BLaER1 (cell line): Measurements from ENCODE around the gene SH3D19.

Experiments used
- H3K27ac ChIP-seq: shearing (Covaris generic); formaldehyde crosslinking; 2 replicates; pipeline ENCODE4 v1.8.1; 2022
- H3K27me3 ChIP-seq: shearing (Covaris generic); formaldehyde crosslinking; 2 replicates; pipeline ENCODE4 v1.8.1; 2022
- H3K36me3 ChIP-seq: shearing (Covaris generic); formaldehyde crosslinking; 2 replicates; pipeline ENCODE4 v1.8.1; 2022
- H3K4me1 ChIP-seq: shearing (Covaris generic); formaldehyde crosslinking; 2 replicates; pipeline ENCODE4 v1.8.1; 2022
- H3K4me2 ChIP-seq: shearing (Covaris generic); formaldehyde crosslinking; 2 replicates; pipeline ENCODE4 v1.8.1; 2022
- H3K4me3 ChIP-seq: shearing (Covaris generic); formaldehyde crosslinking; 2 replicates; pipeline ENCODE4 v1.8.1; 2022
- H3K9ac ChIP-seq: shearing (Covaris generic); formaldehyde crosslinking; 2 replicates; pipeline ENCODE4 v1.8.1; 2022
- H3K9me3 ChIP-seq: shearing (Covaris generic); formaldehyde crosslinking; 2 replicates; pipeline ENCODE4 v1.8.1; 2022
- H4K20me1 ChIP-seq: shearing (Covaris generic); formaldehyde crosslinking; 2 replicates; pipeline ENCODE4 v1.8.1; 2022
- Cebpa-rat ChIP-seq: shearing (Covaris generic); IDR thresholded peaks from 2 replicates; pipeline ENCODE4 v1.8.1; 2022

Gene SH3D19

GRCh38 chr4:151217326-151217725, 108.1 kb downstream of the SH3D19 start:
- no peak overlapping the region for H3K4me3 ChIP-seq
- H3K9ac ChIP-seq = no peak overlapping the region
- no peaks in the 10 kb centered on the region for H3K9me3 ChIP-seq
- no peaks in the 10 kb centered on the region for H4K20me1 ChIP-seq
- TF ChIP-seq Cebpa-rat = no peak
- H3K36me3 ChIP-seq = no peaks in the 10 kb centered on the region
- H3K27me3 ChIP-seq = no peaks in the 10 kb centered on the region
- H3K4me2 ChIP-seq = no peak overlapping the region
- no peak overlapping the region for H3K27ac ChIP-seq
- H3K4me1 ChIP-seq = no peaks in the 10 kb centered on the region

GRCh38 chr4:151215295-151215694, 110.1 kb downstream of the SH3D19 start:
- Histone ChIP-seq H3K27ac (no peak overlapping the region), H3K27me3 (no peaks in the 10 kb centered on the region), H3K4me1 (no peaks in the 10 kb centered on the region), H4K20me1 (no peaks in the 10 kb centered on the region), H3K9me3 (no peaks in the 10 kb centered on the region), H3K4me3 (no peak overlapping the region), H3K9ac (no peak overlapping the region), H3K36me3 (no peaks in the 10 kb centered on the region), H3K4me2 (no peak overlapping the region)
- no peak for TF ChIP-seq Cebpa-rat

- Histone ChIP-seq H3K27ac (no peak overlapping the region), H3K9me3 (no peaks in the 10 kb centered on the region), H3K4me3 (no peak overlapping the region), H3K9ac (no peak overlapping the region), H3K4me1 (no peaks in the 10 kb centered on the region), H3K27me3 (no peaks in the 10 kb centered on the region), H3K4me2 (no peak overlapping the region), H3K36me3 (no peaks in the 10 kb centered on the region), H4K20me1 (no peaks in the 10 kb centered on the region)
- TF ChIP-seq Cebpa-rat = no peak
Measured at GRCh38 chr4:151207868-151208267, 117.5 kb downstream of the SH3D19 start.

GRCh38 chr4:151207186-151207585, 118.2 kb downstream of the SH3D19 start:
- Histone ChIP-seq H3K9me3 (no peaks in the 10 kb centered on the region), H4K20me1 (no peaks in the 10 kb centered on the region), H3K27me3 (no peaks in the 10 kb centered on the region), H3K4me1 (no peaks in the 10 kb centered on the region), H3K27ac (no peak overlapping the region), H3K4me3 (no peak overlapping the region), H3K36me3 (no peaks in the 10 kb centered on the region), H3K9ac (no peak overlapping the region), H3K4me2 (no peak overlapping the region)
- no peak for TF ChIP-seq Cebpa-rat

GRCh38 chr4:151206241-151207005, 119.0 kb downstream of the SH3D19 start:
- Histone ChIP-seq H3K4me3 (no peak overlapping the region), H3K4me1 (no peaks in the 10 kb centered on the region), H3K9me3 (no peaks in the 10 kb centered on the region), H3K9ac (no peak overlapping the region), H3K27ac (no peak overlapping the region), H4K20me1 (no peaks in the 10 kb centered on the region), H3K27me3 (no peaks in the 10 kb centered on the region), H3K4me2 (no peak overlapping the region), H3K36me3 (no peaks in the 10 kb centered on the region)
- no peak for TF ChIP-seq Cebpa-rat

- no peaks in the 10 kb centered on the region for H3K9me3 ChIP-seq
- H3K27me3 ChIP-seq = no peaks in the 10 kb centered on the region
- no peaks in the 10 kb centered on the region for H3K36me3 ChIP-seq
- H3K4me1 ChIP-seq = no peaks in the 10 kb centered on the region
- no peak for TF ChIP-seq Cebpa-rat
- H3K27ac ChIP-seq = no peak overlapping the region
- no peak overlapping the region for H3K9ac ChIP-seq
- H3K4me2 ChIP-seq = no peak overlapping the region
- no peaks in the 10 kb centered on the region for H4K20me1 ChIP-seq
- H3K4me3 ChIP-seq = no peak overlapping the region
Measured at GRCh38 chr4:151205722-151206121, 119.7 kb downstream of the SH3D19 start.

DNA sequence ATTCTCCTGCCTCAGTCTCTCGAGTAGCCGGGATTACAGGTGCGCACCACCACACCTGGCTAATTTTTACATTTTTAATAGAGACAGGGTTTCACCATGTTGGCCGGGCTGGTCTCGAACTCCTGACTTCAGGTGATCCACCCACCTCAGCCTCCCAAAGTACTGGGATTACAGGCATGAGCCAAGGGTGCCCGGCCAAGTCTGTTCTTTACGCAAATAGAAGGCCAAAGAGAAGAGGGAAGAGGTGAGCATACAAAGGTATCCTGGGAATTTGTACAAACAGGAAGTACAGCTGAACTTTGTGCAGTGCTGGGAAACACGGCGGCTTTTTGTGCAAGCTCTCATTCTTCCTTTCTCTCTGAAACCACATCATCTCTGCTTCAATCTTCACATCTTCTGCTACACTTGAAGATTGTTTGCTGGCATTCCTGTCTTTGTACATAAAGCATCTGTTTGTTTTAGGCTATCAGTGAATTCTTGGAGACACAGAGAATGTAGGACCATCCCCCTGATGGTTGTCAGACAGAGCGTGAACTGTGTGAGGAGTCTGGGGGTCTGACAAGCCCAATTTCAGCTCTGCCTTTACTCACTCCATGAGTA, 120.4 kb downstream of the SH3D19 start:
- Histone ChIP-seq H3K4me1 (no peaks in the 10 kb centered on the region), H3K27ac (no peak overlapping the region), H3K9me3 (no peaks in the 10 kb centered on the region), H3K4me2 (no peak overlapping the region), H3K36me3 (no peaks in the 10 kb centered on the region), H3K9ac (no peak overlapping the region), H3K4me3 (no peak overlapping the region), H3K27me3 (no peaks in the 10 kb centered on the region), H4K20me1 (no peaks in the 10 kb centered on the region)
- TF ChIP-seq Cebpa-rat = no peak

DNA sequence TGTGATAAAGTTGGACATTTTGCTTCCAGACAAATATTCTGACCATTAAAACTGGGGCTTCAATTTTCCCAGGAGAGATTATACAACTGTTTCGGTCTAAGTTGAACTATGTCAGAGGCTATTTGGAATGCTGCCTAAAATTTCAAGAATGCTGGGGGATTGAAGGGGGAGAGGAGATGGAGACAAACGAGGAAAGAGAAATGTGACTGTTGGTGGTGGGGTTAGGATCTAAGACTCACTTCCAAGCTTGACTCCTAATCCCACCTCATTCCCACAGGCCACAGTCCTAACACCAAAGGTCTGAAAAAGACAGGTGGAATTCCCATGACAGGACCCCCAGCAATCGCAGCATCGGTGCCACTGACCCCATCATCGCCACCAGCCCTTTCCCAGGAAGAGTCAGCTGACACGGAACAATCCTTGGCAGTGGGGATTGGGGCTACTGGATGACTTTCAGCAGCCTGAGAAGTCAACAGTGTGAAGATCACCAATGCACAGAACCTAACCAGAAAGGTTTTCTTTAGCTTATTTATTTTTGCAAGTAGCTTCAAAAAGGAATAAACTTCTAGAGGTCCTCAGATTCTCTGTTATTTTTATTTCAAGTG, 122.5 kb downstream of the SH3D19 start:
- TF ChIP-seq Cebpa-rat = no peak
- Histone ChIP-seq H3K36me3 (no peaks in the 10 kb centered on the region), H3K27me3 (no peaks in the 10 kb centered on the region), H3K4me1 (no peaks in the 10 kb centered on the region), H3K27ac (no peak overlapping the region), H4K20me1 (no peaks in the 10 kb centered on the region), H3K9ac (no peak overlapping the region), H3K9me3 (no peaks in the 10 kb centered on the region), H3K4me3 (no peak overlapping the region), H3K4me2 (no peak overlapping the region)

DNA sequence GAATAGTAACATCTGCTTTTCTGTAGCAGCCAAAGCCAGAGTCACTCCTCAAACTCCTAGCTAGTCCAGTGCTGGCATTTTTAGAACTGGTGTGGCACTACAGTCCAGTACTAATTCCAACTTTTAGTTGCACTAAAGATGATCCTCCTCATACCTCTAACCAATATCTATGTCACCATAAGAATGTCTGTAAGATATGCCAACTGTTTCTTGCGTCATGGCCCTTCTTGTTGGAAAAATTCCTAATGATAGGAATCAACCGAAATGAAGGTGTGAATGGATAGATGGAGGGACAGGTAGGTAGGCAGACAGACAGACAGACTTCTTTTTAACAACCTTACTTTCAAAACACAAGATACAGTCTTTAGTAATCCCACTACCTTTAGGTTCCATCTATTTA, 123.0 kb downstream of the SH3D19 start:
- H3K4me1 ChIP-seq = no peaks in the 10 kb centered on the region
- TF ChIP-seq Cebpa-rat = no peak
- no peak overlapping the region for H3K4me3 ChIP-seq
- no peaks in the 10 kb centered on the region for H3K27me3 ChIP-seq
- H4K20me1 ChIP-seq = no peaks in the 10 kb centered on the region
- no peak overlapping the region for H3K9ac ChIP-seq
- no peaks in the 10 kb centered on the region for H3K36me3 ChIP-seq
- no peaks in the 10 kb centered on the region for H3K9me3 ChIP-seq
- H3K27ac ChIP-seq = no peak overlapping the region
- H3K4me2 ChIP-seq = no peak overlapping the region
